ENCODE measurements around the gene MED12. TPM values are rescaled to one million over a fixed set of nuclear protein-coding genes. Genes with fewer than 3 reads are reported as not detected.

The MED12 gene
- total RNA-seq, 4 donors from 2014 or later = 27.0 to 63.0 (median 39.8) TPM

DNA sequence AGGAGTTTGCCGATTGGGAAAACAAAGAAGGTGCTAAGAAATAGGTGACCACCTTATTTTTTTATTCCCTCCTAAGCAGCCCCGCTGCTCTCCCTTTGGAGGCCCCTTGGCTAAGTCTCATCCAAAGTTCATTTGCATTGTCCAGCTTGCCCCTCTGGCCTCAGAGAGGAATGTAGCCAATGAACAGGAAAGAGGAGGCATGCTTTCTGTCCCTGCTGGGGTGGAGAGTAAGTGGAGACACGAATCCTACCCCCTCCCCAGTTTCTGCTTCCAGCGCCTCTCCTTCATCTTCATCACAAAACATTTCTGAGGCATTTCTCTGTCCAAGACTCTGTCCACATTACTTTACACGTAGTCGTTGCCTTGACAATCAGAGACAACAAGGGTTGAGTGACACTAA lies 64.9 kb downstream of the MED12 start:
- no peaks in the 10 kb centered on the region for H3K36me3 ChIP-seq
- H3K4me1 ChIP-seq = peaks cover 8% of the 10 kb centered on the region
- H3K27me3 ChIP-seq = no peaks in the 10 kb centered on the region
- TF ChIP-seq POLR2AphosphoS5 (IDR thresholded peaks at IDR 0.05) = no peak
- no peak for TF ChIP-seq POLR2A (IDR thresholded peaks at IDR 0.05)
- TF ChIP-seq, protein P1, sequence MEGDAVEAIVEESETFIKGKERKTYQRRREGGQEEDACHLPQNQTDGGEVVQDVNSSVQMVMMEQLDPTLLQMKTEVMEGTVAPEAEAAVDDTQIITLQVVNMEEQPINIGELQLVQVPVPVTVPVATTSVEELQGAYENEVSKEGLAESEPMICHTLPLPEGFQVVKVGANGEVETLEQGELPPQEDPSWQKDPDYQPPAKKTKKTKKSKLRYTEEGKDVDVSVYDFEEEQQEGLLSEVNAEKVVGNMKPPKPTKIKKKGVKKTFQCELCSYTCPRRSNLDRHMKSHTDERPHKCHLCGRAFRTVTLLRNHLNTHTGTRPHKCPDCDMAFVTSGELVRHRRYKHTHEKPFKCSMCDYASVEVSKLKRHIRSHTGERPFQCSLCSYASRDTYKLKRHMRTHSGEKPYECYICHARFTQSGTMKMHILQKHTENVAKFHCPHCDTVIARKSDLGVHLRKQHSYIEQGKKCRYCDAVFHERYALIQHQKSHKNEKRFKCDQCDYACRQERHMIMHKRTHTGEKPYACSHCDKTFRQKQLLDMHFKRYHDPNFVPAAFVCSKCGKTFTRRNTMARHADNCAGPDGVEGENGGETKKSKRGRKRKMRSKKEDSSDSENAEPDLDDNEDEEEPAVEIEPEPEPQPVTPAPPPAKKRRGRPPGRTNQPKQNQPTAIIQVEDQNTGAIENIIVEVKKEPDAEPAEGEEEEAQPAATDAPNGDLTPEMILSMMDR (IDR thresholded peaks at IDR 0.05) = no peak
- DNase-seq (ENCODE audit: low spot score in 2 of 2) = no peak
- H3K27ac ChIP-seq = no peak overlapping the region
- H3K9me3 ChIP-seq = no peaks in the 10 kb centered on the region
- 65% methylated on average over 6 of the region's 6 CpGs for WGBS
- no peak overlapping the region for H3K4me3 ChIP-seq

- 53% methylated on average over 5 of the region's 5 CpGs for WGBS
- no peak overlapping the region for H3K4me3 ChIP-seq
- H3K27me3 ChIP-seq = no peaks in the 10 kb centered on the region
- H3K36me3 ChIP-seq = no peaks in the 10 kb centered on the region
- H3K9me3 ChIP-seq = no peaks in the 10 kb centered on the region
- TF ChIP-seq POLR2A (IDR thresholded peaks at IDR 0.05) = no peak
- TF ChIP-seq POLR2AphosphoS5 (IDR thresholded peaks at IDR 0.05) = no peak
- TF ChIP-seq EP300 (IDR thresholded peaks at IDR 0.05) = no peak
- TF ChIP-seq, protein P1 (IDR thresholded peaks at IDR 0.05) = no peak
- H3K27ac ChIP-seq = no peak overlapping the region
- H3K4me1 ChIP-seq = peaks cover 8% of the 10 kb centered on the region
- DNase-seq (ENCODE audit: low spot score in 2 of 2) = no peak
These were observed 65.7 kb downstream of the MED12 start for GRCh38 chrX:71184092-71184491.

GRCh38 chrX:71184803-71185495 lies 66.6 kb downstream of the MED12 start:
- Histone ChIP-seq H3K9me3 (no peaks in the 10 kb centered on the region), H3K27me3 (no peaks in the 10 kb centered on the region), H3K27ac (no peak overlapping the region), H3K4me3 (no peak overlapping the region), H3K4me1 (peaks cover 8% of the 10 kb centered on the region), H3K36me3 (no peaks in the 10 kb centered on the region)
- no peak for DNase-seq (ENCODE audit: low spot score in 2 of 2)
- 76% methylated on average over 4 of the region's 4 CpGs for WGBS
- TF ChIP-seq EP300 (IDR thresholded peaks at IDR 0.05) (no peak), POLR2AphosphoS5 (IDR thresholded peaks at IDR 0.05) (no peak), POLR2A (IDR thresholded peaks at IDR 0.05) (no peak)
- TF ChIP-seq, protein P1 (IDR thresholded peaks at IDR 0.05) = no peak

DNA sequence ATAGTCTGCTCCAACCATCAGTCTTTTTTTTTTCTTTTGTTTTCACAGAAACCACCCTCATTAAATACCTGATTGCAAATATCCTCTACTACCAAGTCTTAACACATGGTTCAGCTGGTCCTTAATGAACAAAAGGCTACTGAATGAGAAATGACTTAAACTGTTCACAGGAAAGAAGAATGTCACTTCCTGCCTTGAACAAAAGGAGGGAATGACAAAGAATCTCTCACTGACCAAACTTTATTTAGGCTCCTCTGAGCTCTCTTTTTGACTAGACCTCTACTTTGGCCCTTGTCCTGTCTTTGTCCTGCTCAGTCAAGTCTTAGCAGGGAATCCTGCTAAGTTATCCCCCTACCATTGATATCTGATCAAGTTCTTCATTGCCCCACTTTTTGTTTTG lies 72.9 kb downstream of the MED12 start:
- Histone ChIP-seq H3K36me3 (no peaks in the 10 kb centered on the region), H3K27me3 (no peaks in the 10 kb centered on the region)
- TF ChIP-seq POLR2AphosphoS5 (IDR thresholded peaks at IDR 0.05) = no peak
- TF ChIP-seq POLR2A (IDR thresholded peaks at IDR 0.05) = no peak
- no peak for TF ChIP-seq EP300 (IDR thresholded peaks at IDR 0.05)
- TF ChIP-seq, protein P1 (IDR thresholded peaks at IDR 0.05) = no peak

More for the DNA sequence above, 72.9 kb downstream of the MED12 start:
- H3K27ac ChIP-seq = no peak overlapping the region
- H3K4me3 ChIP-seq = no peak overlapping the region
- no peak for DNase-seq (ENCODE audit: low spot score in 2 of 2)
- H3K4me1 ChIP-seq = no peaks in the 10 kb centered on the region
- H3K9me3 ChIP-seq = no peaks in the 10 kb centered on the region

Other genes starting within 250 kb of the MED12 start
- gene TEX11, start 209.9 kb upstream of the MED12 start, total RNA-seq = not detected
- gene SLC7A3, start 187.5 kb upstream of the MED12 start, total RNA-seq = under 1 TPM in 3 of 4 donors, not detected in 1; 0.21 to 0.32 (median 0.25) TPM
- gene SNX12, start 50.3 kb upstream of the MED12 start, total RNA-seq = 10 to 100 TPM; 41.0 to 71.8 (median 65.3) TPM
- gene FOXO4, start 22.7 kb upstream of the MED12 start, total RNA-seq = 10 to 100 TPM; 21.0 to 36.8 (median 28.2) TPM
- not detected for gene CXorf65, start 11.9 kb upstream of the MED12 start, total RNA-seq
- 10 to 100 TPM in 2 of 4 donors, 1 to 10 TPM in 2; 2.6 to 15.0 (median 9.1) TPM for gene IL2RG, start 7.0 kb upstream of the MED12 start, total RNA-seq
- under 1 TPM; 0.52 to 0.97 (median 0.60) TPM for gene NLGN3, start 26.2 kb downstream of the MED12 start, total RNA-seq
- gene GJB1, start 104.6 kb downstream of the MED12 start, total RNA-seq = 1 to 10 TPM in 3 of 4 donors, under 1 TPM in 1; 0.98 to 4.8 (median 3.3) TPM
- gene ZMYM3, start 135.5 kb downstream of the MED12 start, total RNA-seq = 10 to 100 TPM; 10.0 to 42.6 (median 18.5) TPM
- 100 to 1,000 TPM; 216 to 323 (median 221) TPM for gene NONO, start 165.0 kb downstream of the MED12 start, total RNA-seq
- gene ITGB1BP2, start 183.2 kb downstream of the MED12 start, total RNA-seq = 1 to 10 TPM in 1 of 4 donors, under 1 TPM in 3; 0.45 to 2.5 (median 0.71) TPM
- 10 to 100 TPM; 24.5 to 92.5 (median 45.2) TPM for gene TAF1, start 247.8 kb downstream of the MED12 start, total RNA-seq